IMR-90 (cell line): Measurements from ENCODE around the gene ASB17.

Experiments
- BHLHE40 ChIP-seq: fragments of 150-350 bp; IDR thresholded peaks from 2 replicates; pipeline ENCODE4 v1.6.1; 2016; ENCODE audit warnings: mild to moderate bottlenecking, low read depth, low read length
- CHD1 ChIP-seq: IDR thresholded peaks from 2 replicates; pipeline ENCODE4 v1.6.1; 2012; ENCODE audit warnings: low read depth, low read length, improper control_type of control experiment
- MAFK ChIP-seq: IDR thresholded peaks from 2 replicates; pipeline ENCODE4 v1.6.1; 2012; ENCODE audit warnings: low read depth, low read length, improper control_type of control experiment
- MXI1 ChIP-seq: IDR thresholded peaks from 2 replicates; pipeline ENCODE4 v1.6.1; 2012; ENCODE audit warnings: low read depth, mild to moderate bottlenecking, low read length, moderate library complexity, borderline replicate concordance
- POLR2A ChIP-seq: IDR thresholded peaks from 2 replicates; pipeline ENCODE4 v1.6.1; 2012; ENCODE audit warnings: mild to moderate bottlenecking, low read depth, low read length
- RAD21 ChIP-seq: IDR thresholded peaks from 2 replicates; pipeline ENCODE4 v1.6.1; 2012; ENCODE audit warnings: low read length, improper control_type of control experiment
- RFX5 ChIP-seq: IDR thresholded peaks from 2 replicates; pipeline ENCODE4 v1.8.0; 2012; ENCODE audit warnings: low read depth, mild to moderate bottlenecking, low read length, moderate library complexity
- SMC3 ChIP-seq: fragments of 150-350 bp; IDR thresholded peaks from 2 replicates; pipeline ENCODE4 v1.6.1; 2016; ENCODE audit warnings: low read depth, mild to moderate bottlenecking, antibody characterized with exemption, low read length, moderate library complexity
- TF ChIP-seq, protein P1 (sequence below): conservative IDR thresholded peaks from 2 replicates; pipeline ENCODE4 v1.5.1; 2012; ENCODE audit warnings: mild to moderate bottlenecking, low read depth, low read length, improper control_type of control experiment

DNA sequence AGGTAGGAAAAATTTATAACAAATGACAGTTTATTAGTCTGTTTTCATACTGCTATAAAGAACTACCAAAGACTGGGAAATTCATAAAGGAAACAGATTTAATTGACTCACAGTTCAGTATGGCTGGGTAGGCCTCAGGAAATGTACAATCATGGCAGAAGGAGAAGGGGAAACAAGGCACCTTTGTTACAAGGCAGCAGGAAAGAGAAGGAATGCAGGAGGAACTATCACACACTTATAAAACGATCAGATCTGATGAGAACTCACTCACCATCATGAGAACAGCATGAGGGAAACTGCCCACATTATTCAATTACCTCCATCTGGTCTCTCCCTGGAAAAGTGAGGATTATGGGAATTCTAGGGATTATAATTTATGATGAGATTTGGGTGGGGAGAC, 61.3 kb downstream of the ASB17 start:
- TF ChIP-seq RAD21 (no peak), POLR2A (no peak), BHLHE40 (no peak), CHD1 (no peak), MAFK (no peak), MXI1 (no peak), RFX5 (no peak), SMC3 (no peak)
- TF ChIP-seq, protein P1, sequence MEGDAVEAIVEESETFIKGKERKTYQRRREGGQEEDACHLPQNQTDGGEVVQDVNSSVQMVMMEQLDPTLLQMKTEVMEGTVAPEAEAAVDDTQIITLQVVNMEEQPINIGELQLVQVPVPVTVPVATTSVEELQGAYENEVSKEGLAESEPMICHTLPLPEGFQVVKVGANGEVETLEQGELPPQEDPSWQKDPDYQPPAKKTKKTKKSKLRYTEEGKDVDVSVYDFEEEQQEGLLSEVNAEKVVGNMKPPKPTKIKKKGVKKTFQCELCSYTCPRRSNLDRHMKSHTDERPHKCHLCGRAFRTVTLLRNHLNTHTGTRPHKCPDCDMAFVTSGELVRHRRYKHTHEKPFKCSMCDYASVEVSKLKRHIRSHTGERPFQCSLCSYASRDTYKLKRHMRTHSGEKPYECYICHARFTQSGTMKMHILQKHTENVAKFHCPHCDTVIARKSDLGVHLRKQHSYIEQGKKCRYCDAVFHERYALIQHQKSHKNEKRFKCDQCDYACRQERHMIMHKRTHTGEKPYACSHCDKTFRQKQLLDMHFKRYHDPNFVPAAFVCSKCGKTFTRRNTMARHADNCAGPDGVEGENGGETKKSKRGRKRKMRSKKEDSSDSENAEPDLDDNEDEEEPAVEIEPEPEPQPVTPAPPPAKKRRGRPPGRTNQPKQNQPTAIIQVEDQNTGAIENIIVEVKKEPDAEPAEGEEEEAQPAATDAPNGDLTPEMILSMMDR, result no peak
